HPDE6-E6E7 (cell line): ENCODE data around the gene CFAP52.
"Not testable (repeated sequence)": the region's sequence is repeated elsewhere in the genome, so short reads cannot be mapped to it uniquely, and the experiment has no call there.

Experiments used
- DNase-seq: peaks from one replicate; pipeline ENCODE4 v3.0.0; 2011; ENCODE audit warnings: missing footprints; ENCODE audit errors: extremely low spot score

The CFAP52 gene, protein sequence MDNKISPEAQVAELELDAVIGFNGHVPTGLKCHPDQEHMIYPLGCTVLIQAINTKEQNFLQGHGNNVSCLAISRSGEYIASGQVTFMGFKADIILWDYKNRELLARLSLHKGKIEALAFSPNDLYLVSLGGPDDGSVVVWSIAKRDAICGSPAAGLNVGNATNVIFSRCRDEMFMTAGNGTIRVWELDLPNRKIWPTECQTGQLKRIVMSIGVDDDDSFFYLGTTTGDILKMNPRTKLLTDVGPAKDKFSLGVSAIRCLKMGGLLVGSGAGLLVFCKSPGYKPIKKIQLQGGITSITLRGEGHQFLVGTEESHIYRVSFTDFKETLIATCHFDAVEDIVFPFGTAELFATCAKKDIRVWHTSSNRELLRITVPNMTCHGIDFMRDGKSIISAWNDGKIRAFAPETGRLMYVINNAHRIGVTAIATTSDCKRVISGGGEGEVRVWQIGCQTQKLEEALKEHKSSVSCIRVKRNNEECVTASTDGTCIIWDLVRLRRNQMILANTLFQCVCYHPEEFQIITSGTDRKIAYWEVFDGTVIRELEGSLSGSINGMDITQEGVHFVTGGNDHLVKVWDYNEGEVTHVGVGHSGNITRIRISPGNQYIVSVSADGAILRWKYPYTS

DNA sequence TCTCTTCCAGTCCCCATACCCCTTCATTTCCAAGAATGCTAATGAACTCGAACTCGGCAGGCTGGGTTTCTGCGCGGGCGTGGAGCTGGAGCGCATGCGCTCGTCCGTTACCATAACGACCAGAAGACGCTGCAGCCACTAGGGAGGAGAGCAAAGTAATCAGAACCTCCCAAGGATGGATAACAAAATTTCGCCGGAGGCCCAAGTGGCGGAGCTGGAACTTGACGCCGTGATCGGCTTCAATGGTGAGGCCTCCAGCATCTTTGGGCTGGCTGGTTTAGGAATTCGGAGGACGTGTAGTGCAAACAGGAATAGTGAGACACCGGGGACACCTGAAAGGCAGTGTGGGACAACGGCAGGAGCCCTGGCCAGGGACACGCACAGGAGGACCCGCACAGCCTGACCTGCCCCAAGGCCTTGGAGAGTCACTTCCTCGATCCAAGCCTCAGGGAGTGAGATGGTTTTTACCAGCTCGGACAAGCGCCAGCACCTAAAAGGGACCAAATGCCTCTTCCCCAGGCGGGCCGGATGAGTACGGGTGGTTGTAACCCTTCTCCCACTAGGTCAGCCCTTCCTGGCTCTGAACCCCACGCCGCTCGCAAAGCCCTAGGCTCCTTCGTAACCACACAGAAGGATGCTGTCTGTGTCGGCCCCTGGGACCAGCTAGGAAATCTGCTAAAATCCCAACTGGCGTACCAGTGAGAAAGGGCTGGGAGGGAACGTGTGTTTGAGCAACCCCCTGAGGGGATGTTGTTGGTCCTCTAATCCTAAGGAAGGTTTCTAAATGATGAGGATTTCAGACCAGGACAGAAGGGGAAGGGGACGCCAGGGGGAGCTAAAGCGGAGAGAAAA, at the start of gene CFAP52:
Gene CFAP52, plus strand, starts transcription at position 122 of the 852 bp plus-strand sequence. Its CDS starts 54 bp downstream, at position 176.
- peak; percentile 70 for DNase-seq

DNA sequence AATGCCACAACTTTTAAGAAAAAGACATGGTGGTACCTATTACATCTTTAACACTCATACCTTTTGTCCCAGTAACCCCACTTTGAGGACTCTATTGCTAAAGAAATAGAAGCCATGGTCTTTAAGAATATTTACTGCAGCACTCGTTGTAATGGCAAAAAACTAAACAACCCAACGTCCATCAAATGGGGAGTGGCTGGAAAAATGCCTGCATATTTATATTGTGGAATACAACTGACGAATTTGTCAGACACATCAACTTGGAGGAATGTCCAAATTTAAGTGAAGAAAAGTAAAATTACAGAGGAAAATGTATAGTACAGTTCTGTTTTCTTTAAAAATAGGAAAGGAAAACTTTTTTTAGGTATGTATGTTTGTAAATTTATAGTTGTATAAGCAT, 48.7 kb upstream of the CFAP52 start:
- DNase-seq, result no peak

DNA sequence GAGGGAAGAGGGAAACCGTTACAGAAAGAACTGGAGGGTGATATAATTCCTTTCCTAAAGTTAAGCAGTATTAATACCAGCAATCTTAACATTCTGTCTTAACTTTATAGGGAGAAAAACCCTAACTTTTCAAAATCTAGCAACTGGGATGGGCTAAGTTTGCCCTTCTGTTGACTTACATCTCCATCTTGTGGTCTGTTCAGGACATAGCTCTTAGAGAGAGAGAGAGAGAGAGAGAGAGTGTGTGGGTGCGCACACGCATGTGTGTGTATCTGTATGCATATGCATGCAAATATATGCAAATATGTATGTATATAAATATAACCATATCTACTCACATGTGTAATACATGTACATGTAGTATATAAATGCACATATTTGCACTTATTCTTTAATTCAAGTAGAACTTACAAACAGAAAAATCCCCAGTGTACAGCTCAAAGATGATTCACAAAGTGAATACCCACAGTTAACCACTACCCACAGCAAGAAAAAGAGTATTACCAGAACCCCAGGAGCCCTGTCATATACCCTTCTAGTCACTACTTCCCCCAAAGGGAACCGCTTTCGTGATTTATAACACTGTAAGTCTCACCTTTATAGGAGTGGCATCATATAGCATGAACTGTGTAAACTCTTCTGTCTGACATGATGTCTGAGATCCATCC, 47.3 kb upstream of the CFAP52 start:
- peak; percentile 11 for DNase-seq

DNA sequence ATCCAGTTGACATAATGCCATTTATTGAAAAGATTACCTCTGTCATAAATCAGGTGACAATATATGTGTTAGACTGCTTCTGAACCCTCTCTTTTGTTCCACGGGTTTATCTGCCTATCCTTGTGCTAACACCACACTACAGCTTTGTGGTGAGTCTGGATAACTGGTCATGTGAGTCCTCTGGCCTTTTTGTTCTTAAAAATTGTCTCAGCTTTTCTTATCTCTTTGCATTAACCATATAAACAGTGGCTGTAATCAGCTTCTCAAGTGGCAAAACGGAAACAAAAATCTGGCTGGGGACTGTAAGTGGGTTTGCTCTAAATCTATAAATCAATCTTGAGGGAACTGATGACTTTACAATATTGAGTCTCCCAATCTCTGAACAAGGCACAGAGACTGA, 45.4 kb upstream of the CFAP52 start:
- DNase-seq, result no peak

DNA sequence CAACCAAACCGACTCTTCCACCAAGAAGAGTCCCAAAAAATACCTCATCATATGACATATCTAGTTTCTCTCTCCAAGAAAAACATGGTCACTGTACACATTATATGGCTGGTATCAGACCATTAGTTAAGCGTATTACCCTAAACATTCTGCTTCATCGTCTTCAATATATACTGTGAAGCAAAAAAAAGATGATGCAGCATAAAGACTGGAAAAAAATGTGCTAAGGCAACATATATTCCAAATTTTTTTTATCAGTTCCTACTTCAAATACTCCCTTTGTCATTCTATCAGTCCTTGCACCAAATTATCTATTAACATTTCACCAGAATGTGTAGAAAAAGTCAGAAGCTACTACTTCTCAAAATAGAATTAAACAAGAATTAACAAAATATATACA, 43.7 kb upstream of the CFAP52 start:
- DNase-seq, result no peak

DNA sequence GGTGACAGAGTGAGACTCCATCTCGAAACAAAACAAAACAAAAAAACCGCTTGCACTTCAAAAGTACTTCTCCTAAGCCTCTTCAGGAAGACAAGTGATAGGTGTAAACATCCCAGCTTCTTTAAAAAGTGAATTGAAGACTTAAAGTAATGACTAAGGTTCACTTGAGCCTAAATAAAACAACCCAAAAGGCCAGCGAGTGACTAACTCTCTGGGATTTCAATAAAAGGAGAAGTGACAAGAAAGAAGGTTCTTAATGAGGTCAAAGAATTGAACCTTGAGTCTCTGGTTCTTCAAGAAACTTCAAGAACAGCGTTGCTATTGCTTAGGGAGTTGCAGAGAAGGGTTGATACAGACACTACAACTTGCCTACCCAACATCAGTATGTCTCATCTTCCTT, 43.0 kb upstream of the CFAP52 start:
- no peak for DNase-seq

DNA sequence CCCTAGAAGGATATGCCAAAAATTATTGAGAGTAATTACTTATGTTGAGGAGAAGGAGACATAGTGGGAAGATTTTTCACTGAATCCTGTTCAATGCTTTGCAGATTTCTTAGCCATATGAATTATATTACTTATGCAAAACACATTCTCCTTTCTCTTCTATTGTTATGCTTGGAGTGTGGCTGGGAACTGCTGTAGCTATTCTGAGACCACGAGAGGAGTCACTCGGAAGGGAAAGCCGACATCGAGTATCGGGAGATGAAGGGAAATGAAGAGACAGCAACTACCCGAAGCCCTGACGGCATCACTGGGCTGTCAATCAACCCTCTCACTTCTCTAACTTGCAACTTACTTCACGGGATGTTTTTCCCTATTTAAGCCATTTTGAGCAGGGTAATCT, 40.4 kb upstream of the CFAP52 start:
- DNase-seq, result no peak

DNA sequence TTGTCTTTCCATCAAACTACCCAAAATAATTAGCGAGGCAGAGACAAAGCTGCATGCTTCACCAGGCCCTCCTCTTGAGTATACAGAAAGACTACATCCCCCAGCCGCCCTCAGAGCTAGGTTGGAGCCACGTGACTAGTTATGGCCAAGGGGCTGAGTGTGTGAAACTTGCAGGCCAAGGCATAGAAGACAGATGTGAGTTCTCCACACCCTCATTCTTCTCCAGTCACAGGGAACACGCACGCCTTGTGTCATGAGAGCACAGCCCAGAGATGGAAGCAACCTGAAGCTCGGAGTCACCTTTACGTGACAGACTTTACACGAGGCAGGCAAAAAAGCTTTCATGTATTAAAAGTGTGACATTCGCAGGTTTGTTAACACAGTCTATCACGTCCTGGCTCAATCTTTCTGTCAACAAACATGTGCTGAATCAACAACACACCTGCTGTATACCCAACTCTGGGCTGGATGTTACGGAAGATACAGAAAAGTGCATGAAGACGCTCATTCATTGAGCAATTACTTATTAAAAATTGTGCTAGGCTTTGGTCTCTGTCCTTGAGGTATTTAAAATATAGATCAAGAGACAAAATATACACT, 39.2 kb upstream of the CFAP52 start:
- DNase-seq, result no peak

DNA sequence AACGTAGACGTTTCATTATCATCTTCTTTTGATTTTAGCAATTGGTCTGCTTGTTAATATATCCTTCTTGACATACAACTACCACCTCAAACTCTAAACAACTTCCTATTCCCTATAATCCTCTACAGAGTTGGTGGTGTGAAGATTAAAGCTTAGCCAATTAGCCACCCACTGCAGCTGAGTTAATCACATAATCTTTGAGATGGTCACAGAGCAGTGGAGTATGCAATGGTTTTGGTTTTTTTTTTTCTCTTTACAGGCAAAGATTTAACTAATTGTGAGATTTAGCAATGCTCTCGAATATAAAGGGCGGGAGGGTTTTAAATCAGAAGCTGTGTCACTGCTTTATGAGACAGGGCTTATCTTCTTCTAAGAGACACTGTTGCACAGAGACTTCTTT, 37.8 kb upstream of the CFAP52 start:
- no peak for DNase-seq

DNA sequence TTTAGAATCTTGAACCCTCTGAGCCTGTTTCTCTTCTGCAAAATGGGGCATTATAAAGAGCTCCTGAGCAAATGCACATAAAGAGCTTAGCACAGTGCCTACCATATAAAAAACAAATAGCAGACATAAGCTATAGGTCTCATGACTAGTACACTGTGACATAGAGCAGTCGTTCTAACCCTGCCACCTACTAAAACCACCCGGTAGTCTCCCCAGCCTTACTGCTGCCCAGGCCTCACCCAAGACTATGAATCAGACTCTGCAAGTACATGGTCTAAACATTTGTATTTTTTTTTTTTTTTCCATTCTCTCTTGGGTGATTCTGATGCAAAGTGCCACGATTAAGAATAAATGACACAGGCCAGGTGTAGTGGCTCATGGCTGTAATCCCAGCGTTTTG, 34.7 kb upstream of the CFAP52 start:
- DNase-seq, result no peak

DNA sequence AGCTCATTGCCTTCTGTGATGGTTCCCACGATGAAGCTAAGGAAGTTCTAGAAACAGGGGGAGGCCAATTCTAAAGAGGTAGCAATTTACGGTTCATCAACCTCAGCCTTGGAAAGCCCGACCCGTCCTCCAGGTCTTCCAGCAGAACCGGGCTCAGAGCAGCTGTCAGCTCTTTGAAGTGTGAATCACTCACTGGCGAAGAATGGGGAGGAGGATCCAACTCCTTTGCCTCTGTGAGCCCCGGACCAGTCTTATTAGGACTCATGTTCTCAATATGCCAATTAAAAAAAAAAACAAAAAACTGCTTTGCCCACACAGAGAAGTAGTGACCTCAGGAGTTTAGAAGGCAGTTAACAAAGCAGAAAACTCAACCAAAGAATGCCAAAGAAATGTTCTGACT, 32.2 kb upstream of the CFAP52 start:
- no peak for DNase-seq

DNA sequence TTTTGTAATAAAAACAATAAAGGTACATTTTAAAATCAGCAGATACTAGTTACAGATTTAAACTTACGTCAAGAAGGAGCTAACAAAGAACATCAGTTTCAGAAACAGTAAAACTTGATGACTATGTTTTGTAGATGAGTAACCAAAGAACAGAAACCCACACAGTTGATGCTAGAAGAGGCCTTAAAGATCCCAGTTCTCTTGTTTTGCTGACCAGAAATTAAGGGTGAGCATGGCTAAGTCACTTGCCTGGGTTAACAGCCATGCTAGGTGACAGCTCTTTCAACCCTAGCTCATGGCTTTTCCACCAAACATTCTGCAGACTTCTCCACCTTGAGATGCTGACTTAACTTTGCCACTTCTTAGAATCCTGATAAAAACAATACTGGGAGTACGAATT, 27.2 kb upstream of the CFAP52 start:
- DNase-seq, result no peak

DNA sequence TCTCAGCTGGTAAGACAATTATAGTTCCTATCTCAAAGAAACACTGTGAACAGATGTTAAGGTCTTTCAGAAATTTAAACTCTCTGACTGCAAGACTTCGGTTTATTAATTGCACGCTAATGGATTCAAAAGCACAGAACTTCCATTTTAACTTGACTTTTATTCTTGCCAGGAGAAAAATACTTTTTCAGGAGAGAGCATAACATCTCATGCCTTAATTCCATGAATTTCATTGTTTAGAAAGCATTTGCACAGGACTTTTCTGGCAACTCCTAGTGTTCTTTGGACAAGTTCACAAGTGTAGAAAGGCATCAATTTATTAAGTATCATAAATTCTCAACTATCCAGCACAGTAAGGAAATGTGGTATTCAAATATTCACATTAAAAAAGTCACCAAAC, 23.3 kb upstream of the CFAP52 start:
- DNase-seq, result no peak

DNA sequence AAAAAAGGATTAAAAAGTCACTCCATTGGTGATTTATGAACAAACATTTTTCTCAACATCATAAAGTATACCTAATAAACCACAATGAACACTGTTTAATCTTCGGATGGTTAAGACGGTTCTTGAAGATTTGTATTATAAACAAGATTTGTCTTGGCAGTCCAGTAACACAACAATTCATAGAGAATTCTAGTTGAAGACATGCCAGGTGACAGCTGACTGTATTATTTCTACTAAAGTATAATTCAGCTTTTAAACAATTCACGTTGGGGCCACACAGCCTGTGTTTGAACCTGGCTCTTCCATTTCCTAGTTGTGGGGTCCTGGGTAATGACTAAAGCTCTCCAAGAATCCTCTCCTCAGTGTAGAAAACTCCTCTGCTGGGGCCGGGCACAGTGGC, 22.8 kb upstream of the CFAP52 start:
- no peak for DNase-seq

DNA sequence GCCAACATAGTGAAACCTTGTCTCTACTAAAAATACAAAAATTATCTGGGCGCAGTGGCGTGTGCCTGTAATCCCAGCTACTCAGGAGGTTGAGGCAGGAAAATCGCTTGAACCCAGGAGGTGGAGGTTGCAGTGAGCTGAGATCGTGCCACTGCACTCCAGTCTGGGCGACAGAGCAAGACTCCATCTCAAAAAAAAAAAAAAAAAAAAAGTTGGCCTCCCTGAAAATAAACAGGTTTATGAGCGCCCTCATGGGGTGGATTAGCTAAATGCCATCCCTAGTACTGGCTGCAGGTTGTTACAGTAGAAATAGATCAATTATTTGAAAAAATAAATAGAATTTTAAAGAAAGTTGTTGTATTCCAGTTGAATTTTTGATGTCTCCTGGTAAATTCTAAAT, 21.7 kb upstream of the CFAP52 start:
- not testable (repeated sequence) for DNase-seq

DNA sequence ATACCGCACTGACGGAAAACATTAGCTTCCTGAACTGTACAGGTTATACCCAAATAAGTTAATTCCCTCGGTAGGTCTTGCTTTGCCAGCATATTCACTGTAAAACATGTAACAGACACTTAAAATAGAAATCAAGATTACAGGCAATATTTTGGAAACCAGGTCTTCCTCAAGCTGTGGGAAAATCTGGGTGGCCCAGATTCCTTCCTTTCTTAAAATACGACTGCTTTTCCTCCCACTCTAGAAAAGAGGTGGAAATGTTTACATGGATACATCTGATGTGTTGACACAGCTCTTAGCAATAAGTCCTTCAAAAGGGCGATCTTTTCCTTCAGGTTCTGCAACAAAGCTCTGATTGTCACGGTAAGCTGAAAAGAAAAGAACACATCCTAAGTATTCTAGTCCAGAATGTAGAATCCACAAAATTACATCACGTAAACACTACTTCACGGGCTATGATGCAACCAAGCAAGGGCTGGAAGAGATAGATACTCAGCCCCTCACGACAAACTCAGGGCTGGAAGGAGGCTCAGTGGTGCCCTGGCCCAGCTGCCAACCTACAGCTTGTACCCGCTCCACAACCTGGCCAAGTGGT, 19.2 kb upstream of the CFAP52 start:
- no peak for DNase-seq

DNA sequence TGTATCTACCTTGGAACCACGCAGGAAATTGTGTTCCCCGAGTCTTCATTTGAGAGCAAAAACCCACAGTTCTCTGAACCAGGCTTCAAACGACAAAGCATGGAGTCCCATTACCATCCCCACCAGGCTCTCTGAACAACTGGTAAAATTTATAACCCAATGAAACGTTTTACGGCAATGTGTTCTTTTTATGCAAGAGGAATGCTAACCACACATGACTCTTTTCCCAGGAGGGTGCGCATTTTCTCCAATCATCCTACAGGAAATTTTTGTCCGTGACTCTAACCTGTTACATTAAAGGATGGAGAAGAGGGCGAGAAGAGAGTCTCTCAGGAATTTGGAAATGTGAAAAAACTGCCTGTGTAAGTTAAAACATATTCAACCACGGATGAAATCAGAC, 18.6 kb upstream of the CFAP52 start:
- no peak for DNase-seq

DNA sequence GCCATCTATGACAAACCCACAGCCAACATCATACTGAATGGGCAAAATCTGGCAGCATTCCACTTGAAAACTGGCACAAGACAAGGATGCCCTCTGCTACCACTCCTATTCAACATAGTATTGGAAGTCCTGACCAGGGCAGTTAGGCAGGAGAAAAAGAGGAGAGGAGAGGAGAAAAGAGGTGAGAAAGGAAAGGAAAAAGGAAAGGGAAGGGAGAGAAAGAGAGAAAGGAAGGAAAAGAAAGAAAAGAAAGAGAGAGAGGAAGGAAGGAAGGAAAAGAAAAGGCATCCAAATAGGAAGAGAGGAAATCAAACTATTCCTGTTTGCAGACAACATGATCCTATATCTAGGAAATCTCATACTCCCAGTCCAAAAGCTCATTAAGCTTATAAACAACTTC, 12.3 kb upstream of the CFAP52 start:
- DNase-seq, result no peak

DNA sequence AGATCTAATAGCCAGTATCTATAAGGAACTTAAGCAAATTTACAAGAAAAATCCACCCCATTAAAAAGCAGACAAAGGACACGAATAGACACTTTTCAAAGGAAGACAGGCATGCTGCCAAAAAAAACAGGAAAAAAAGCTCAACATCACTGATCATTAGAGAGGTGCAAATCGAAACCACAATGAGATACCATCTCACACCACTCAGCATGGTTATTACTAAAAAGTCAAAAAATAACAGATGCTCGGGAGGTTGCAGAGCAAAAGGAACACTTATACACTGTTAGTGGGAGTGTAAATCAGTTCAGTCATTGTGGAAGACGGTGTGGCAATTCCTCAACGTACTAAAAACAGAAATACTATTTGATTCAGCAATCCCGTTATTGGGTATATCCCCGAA, 10.4 kb upstream of the CFAP52 start:
- no peak for DNase-seq

DNA sequence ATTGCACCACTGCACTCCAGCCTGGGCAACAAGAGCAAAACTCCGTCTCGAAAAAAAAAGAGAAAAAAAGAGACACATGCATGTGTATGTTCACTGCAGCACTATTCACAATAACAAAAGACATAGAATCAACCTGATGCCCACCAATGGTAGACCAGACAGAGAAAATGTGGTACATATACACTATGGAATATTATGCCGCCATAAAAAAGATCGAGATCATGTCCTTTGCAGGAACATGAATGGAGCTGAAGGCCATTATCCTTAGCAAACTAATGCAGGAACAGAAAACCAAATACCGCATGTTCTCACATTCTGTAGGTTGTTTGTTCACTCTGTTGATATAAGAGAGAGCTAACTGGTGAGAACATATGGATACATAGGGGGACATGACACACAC, 9.7 kb upstream of the CFAP52 start:
- not testable (repeated sequence) for DNase-seq

DNA sequence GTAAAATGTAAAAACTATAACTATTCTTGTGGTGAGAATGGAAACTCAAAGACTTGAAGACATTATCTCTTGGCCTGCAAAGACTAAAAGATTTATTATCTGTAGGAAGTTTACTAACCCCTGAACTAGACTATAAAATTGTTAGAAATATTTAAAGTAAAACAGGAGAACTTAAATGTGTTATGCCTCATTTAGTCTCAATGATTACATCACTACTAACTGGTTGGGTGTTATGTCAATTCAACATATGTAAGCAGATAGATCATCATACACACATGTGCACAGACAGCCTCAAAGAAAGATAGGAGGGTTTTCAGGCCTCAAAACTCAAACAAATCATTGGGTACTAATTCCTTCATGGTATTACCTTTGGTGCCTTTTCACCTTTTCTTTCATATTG, 8.4 kb upstream of the CFAP52 start:
- no peak for DNase-seq
